B cell (primary cell): ENCODE data around the gene PPP1R13B. TPM values are rescaled to one million over a fixed set of nuclear protein-coding genes. Genes with fewer than 3 reads are reported as not detected.

Experiments
- ATAC-seq: fragments of 200-7000 bp; cut with Tn5 transposase; one replicate; pipeline ENCODE4 v1.10.0; 2021; ENCODE audit warnings: low read depth, mild to moderate bottlenecking, moderate number of reproducible peaks, moderate library complexity
- CTCF ChIA-PET: fragments of 350-600 bp; sonication (Branson Sonifier 250); formaldehyde crosslinking; loops from one replicate; lab custom pipeline; 2021; ENCODE audit warnings: antibody characterized with exemption, inconsistent platforms; lab: Charles Lee
- POLR2A ChIA-PET: fragments of 350-600 bp; sonication (Branson Sonifier 250); formaldehyde crosslinking; loops from one replicate; lab custom pipeline; 2021; ENCODE audit warnings: antibody characterized with exemption; lab: Charles Lee
- DNase-seq: peaks from one replicate; pipeline ENCODE4 v3.0.0; 2013
- H2AFZ ChIP-seq: 2 replicates; pipeline ENCODE4 v1.6.1; 2012; ENCODE audit warnings: mild to moderate bottlenecking, low read depth, low read length; ENCODE audit not compliant: insufficient read depth, poor library complexity, severe bottlenecking
- H3K27ac ChIP-seq, 2 donors: 1 replicate in 1 of 2; 2 replicates in 1 of 2; pipeline ENCODE4 v1.5.1; 2012 to 2013; ENCODE audit warnings: low read length in 2 of 2, mild to moderate bottlenecking in 2 of 2, moderate library complexity in 1 of 2
- H3K27me3 ChIP-seq, 4 experiments: fragments of 200-600 bp in 1 of 4; sonication (generic) in 1 of 4; replicated peaks in 1 of 4; 1 replicate in 2 of 4; 2 replicates in 2 of 4; pipeline versions ENCODE4 v1.6.1 to v1.7.0; 2013 to 2016; ENCODE audit warnings: low read length in 3 of 4, mild to moderate bottlenecking in 2 of 4, mixed read lengths in 1 of 4, moderate library complexity in 1 of 4; ENCODE audit not compliant: insufficient read depth in 4 of 4, control insufficient read depth in 3 of 4; ENCODE audit errors: control extremely low read depth in 1 of 4
- H3K36me3 ChIP-seq, 2 experiments: replicated peaks in 1 of 2; 1 replicate in 1 of 2; 2 replicates in 1 of 2; pipeline versions ENCODE4 v1.6.1 to v1.7.1; 2013; ENCODE audit warnings: low read length in 1 of 2; ENCODE audit not compliant: insufficient read depth in 2 of 2, control insufficient read depth in 1 of 2; ENCODE audit errors: control extremely low read depth in 1 of 2, extremely low read depth in 1 of 2
- H3K4me1 ChIP-seq, 2 donors: fragments of 200-600 bp in 1 of 2; sonication (generic) in 1 of 2; 1 replicate in 1 of 2; 2 replicates in 1 of 2; pipeline versions ENCODE4 v1.5.1 to v1.6.1; 2013 to 2017; ENCODE audit warnings: low read length in 2 of 2; ENCODE audit not compliant: control insufficient read depth in 2 of 2, insufficient read depth in 2 of 2
- H3K4me2 ChIP-seq: replicated peaks from 2 replicates; pipeline ENCODE3; 2012; ENCODE audit warnings: mild to moderate bottlenecking, low read depth, low read length; ENCODE audit not compliant: poor library complexity, severe bottlenecking
- H3K4me3 ChIP-seq, 5 experiments: fragments of 200-600 bp in 1 of 5; sonication (generic) in 1 of 5; 1 replicate in 3 of 5; 2 replicates in 2 of 5; pipeline versions ENCODE4 v1.5.1 to v1.7.0; 2011 to 2016; ENCODE audit warnings: low read length in 4 of 5, mild to moderate bottlenecking in 4 of 5, low read depth in 2 of 5, control low read depth in 1 of 5, moderate library complexity in 1 of 5; ENCODE audit not compliant: insufficient read depth in 1 of 5; ENCODE audit errors: control extremely low read depth in 1 of 5, extremely low read depth in 1 of 5
- H3K79me2 ChIP-seq: fragments of 200-600 bp; sonication (generic); one replicate; pipeline ENCODE4 v1.6.0; 2016; ENCODE audit warnings: low read length; ENCODE audit not compliant: control insufficient read depth, insufficient read depth
- H3K9ac ChIP-seq: fragments of 200-600 bp; sonication (generic); 2 replicates; pipeline ENCODE4 v1.6.1; 2017; ENCODE audit warnings: mild to moderate bottlenecking, low read length, moderate library complexity
- H3K9me3 ChIP-seq, 3 donors: one replicate each; pipeline versions ENCODE4 v1.6.1 to v1.7.1; 2013; ENCODE audit warnings: low read length in 2 of 3; ENCODE audit not compliant: control insufficient read depth in 2 of 3, insufficient read depth in 1 of 3; ENCODE audit errors: control extremely low read depth in 1 of 3
- H4K20me1 ChIP-seq: 2 replicates; pipeline ENCODE4 v1.6.0; 2012; ENCODE audit warnings: mild to moderate bottlenecking, low read length; ENCODE audit not compliant: insufficient read depth, control insufficient read depth, poor library complexity, severe bottlenecking
- H3K27ac Mint-ChIP-seq: one replicate; pipeline ENCODE4 v1.8.0; 2021; ENCODE audit warnings: mixed read lengths
- H3K27me3 Mint-ChIP-seq: one replicate; pipeline ENCODE4 v1.8.0; 2021; ENCODE audit warnings: mixed read lengths
- H3K4me1 Mint-ChIP-seq: one replicate; pipeline ENCODE4 v1.8.0; 2021; ENCODE audit warnings: mixed read lengths
- H3K4me3 Mint-ChIP-seq: one replicate; pipeline ENCODE4 v1.8.0; 2021; ENCODE audit warnings: mixed read lengths
- H3K9me3 Mint-ChIP-seq: one replicate; pipeline ENCODE4 v1.8.0; 2022; ENCODE audit warnings: mixed read lengths; ENCODE audit not compliant: insufficient read depth
- CTCF ChIP-seq: fragments of 200-600 bp; IDR thresholded peaks from one replicate; pipeline ENCODE4 v1.8.0; 2022; ENCODE audit warnings: antibody characterized with exemption, mild to moderate bottlenecking
- EZH2 ChIP-seq: IDR thresholded peaks from 2 replicates; pipeline ENCODE4 v1.6.1; 2012; ENCODE audit warnings: borderline replicate concordance, low read depth, mild to moderate bottlenecking, moderate library complexity, low read length; ENCODE audit not compliant: insufficient read depth, poor library complexity, severe bottlenecking
- WGBS: methylation state at CpG from one replicate; pipeline ENCODE4 v1.1.5; 2013; ENCODE audit warnings: missing lambda C conversion rate; ENCODE audit not compliant: insufficient coverage; 5-methylcytosine and 5-hydroxymethylcytosine counted together
- intact Hi-C: fragments of 100-400 bp; cut with micrococcal nuclease; formaldehyde crosslinking; loops from one replicate; pipeline ENCODE4 v1.10.0; 2022
- polyA plus RNA-seq: library from polyadenylated mRNA; depleted of rRNA; stranded (reverse); fragments of >200 nt; gene quantifications from 2 replicates; pipeline ENCODE4 v1.2.3, GENCODE V29; 2012
- total RNA-seq, 2 donors: library from RNA; stranded (reverse); fragments of 120-200 nt in 1 of 2; gene quantifications; 1 replicate in 1 of 2; 2 replicates in 1 of 2; pipeline versions ENCODE4 v1.2.3 to v1.2.4, GENCODE V29; 2013 to 2022

Gene PPP1R13B
- total and polyA plus RNA-seq, 2 donors (not counting 1 experiment from before 2014, with no cell fraction given) = 10.1 to 27.7 TPM

GRCh38 chr14:103890821-103891666, 43.7 kb upstream of the PPP1R13B start:
- ChIA-PET POLR2A (no interaction called here), CTCF (interaction anchor here (1.3 kb wide), 1 partner anchor 19 kb away, joined by 4 read pairs; no protein-coding TSS in a partner anchor)
- no peak overlapping the region for H3K27ac ChIP-seq
- Mint-ChIP-seq H3K4me3 (no peak overlapping the region), H3K27me3 (no peaks in the 10 kb centered on the region), H3K4me1 (no peaks in the 10 kb centered on the region), H3K9me3 (no peaks in the 10 kb centered on the region), H3K27ac (no peak overlapping the region)
- no peaks in the 10 kb centered on the region for H3K4me1 ChIP-seq
- DNase-seq (no peak), ATAC-seq (no peak)
- WGBS = 89% methylated on average over 16 of the region's 18 CpGs
- no peaks in the 10 kb centered on the region for H4K20me1 ChIP-seq
- no peaks in the 10 kb centered on the region for H3K9me3 ChIP-seq
- H3K9ac ChIP-seq = no peak overlapping the region
- H3K79me2 ChIP-seq = no peaks in the 10 kb centered on the region
- H3K27me3 ChIP-seq = no peaks in the 10 kb centered on the region
- intact Hi-C loops = no loop called here
- no peak for TF ChIP-seq EZH2
- no peak for TF ChIP-seq CTCF
- H3K4me3 ChIP-seq = no peak overlapping the region
- H3K4me2 ChIP-seq = no peak overlapping the region
- H3K36me3 ChIP-seq = no peaks in the 10 kb centered on the region
- no peak overlapping the region for H2AFZ ChIP-seq

GRCh38 chr14:103890052-103890371, 42.6 kb upstream of the PPP1R13B start:
- no peaks in the 10 kb centered on the region for H3K9me3 ChIP-seq
- no peaks in the 10 kb centered on the region for H3K4me1 ChIP-seq
- no peak overlapping the region for H3K9ac ChIP-seq
- no peak overlapping the region for H3K4me3 ChIP-seq
- H3K27me3 ChIP-seq = no peaks in the 10 kb centered on the region
- POLR2A ChIA-PET = no interaction called here
- no peaks in the 10 kb centered on the region for H4K20me1 ChIP-seq
- H3K36me3 ChIP-seq = no peaks in the 10 kb centered on the region
- H3K4me1 Mint-ChIP-seq = no peaks in the 10 kb centered on the region
- no peaks in the 10 kb centered on the region for H3K9me3 Mint-ChIP-seq
- H3K27ac ChIP-seq = no peak overlapping the region
- H2AFZ ChIP-seq = no peak overlapping the region
- 96% methylated on average over 10 of the region's 10 CpGs for WGBS
- no peaks in the 10 kb centered on the region for H3K79me2 ChIP-seq
- H3K27ac Mint-ChIP-seq = no peak overlapping the region
- no peak overlapping the region for H3K4me3 Mint-ChIP-seq
- ATAC-seq (no peak), DNase-seq (no peak)
- H3K27me3 Mint-ChIP-seq = no peaks in the 10 kb centered on the region
- no peak for TF ChIP-seq EZH2
- TF ChIP-seq CTCF = no peak
- H3K4me2 ChIP-seq = no peak overlapping the region
- intact Hi-C loops = no loop called here
- CTCF ChIA-PET = no interaction called here
